Mammary epithelial cell (primary cell): ENCODE data around the gene PTPRT.

Source experiments
- CTCF ChIP-seq, 2 donors: IDR thresholded peaks in 1 of 2; conservative IDR thresholded peaks in 1 of 2; 2 replicates each; pipeline ENCODE4 v1.5.1; 2011 to 2012; ENCODE audit warnings: inconsistent platforms in 2 of 2, low read length in 2 of 2, mild to moderate bottlenecking in 2 of 2, control low read depth in 1 of 2, low read depth in 1 of 2; ENCODE audit not compliant: insufficient read depth in 1 of 2; ENCODE audit errors: extremely low read depth in 1 of 2
- EZH2 ChIP-seq: IDR thresholded peaks from 2 replicates; pipeline ENCODE4 v1.6.1; 2012; ENCODE audit warnings: low read length, inconsistent platforms, borderline replicate concordance

GRCh38 chr20:42134265-42135098 lies 1055.2 kb downstream of the PTPRT start:
- TF ChIP-seq CTCF (conservative IDR thresholded peaks at IDR 0.05 in 1 of 2, IDR thresholded peaks at IDR 0.05 in 1 of 2; ENCODE audit: extremely low read depth in 1 of 2, insufficient read depth in 1 of 2, low read depth in 1 of 2, low read length in 2 of 2) (no peak), EZH2 (no peak)
